GM19372 (cell line): Measurements from ENCODE around the gene KARS1.
A peak's percentile ranks its signal among the peaks of the same experiment; 100 is the strongest.

Experiments used
- ATAC-seq: cut with Tn5 transposase; IDR thresholded peaks from one replicate; pipeline ENCODE4 v1.9.1; 2021; ENCODE audit warnings: mild to moderate bottlenecking, low read depth, moderate library complexity; ENCODE audit not compliant: unreplicated experiment

Gene KARS1

GRCh38 chr16:75647492-75648264 lies at the start of gene KARS1, which contains the start of gene TERF2IP:
KARS1 (minus strand) TSS chr16:75647665; CDS start chr16:75647639, 26 bp downstream.
TERF2IP (plus strand) TSS chr16:75647773; CDS start chr16:75647883, 110 bp downstream.
- ATAC-seq = peak; percentile 83

- ATAC-seq = no peak
Measured at GRCh38 chr16:75695708-75696107, 48.2 kb upstream of the KARS1 start.

- ATAC-seq = no peak
Measured at GRCh38 chr16:75687361-75687760, 39.9 kb upstream of the KARS1 start.

- no peak for ATAC-seq
Measured at GRCh38 chr16:75682308-75682707, 34.8 kb upstream of the KARS1 start.

- no peak for ATAC-seq
Measured at GRCh38 chr16:75679366-75679765, 31.9 kb upstream of the KARS1 start.

- no peak for ATAC-seq
Measured at GRCh38 chr16:75676909-75677308, 29.4 kb upstream of the KARS1 start, which contains the start of gene CPHXL2. CPHXL2 (minus strand) TSS chr16:75677009; CDS start chr16:75676999, 10 bp downstream.

- no peak for ATAC-seq
Measured at GRCh38 chr16:75667503-75667902, 20.0 kb upstream of the KARS1 start.

GRCh38 chr16:75660726-75661302 lies 13.3 kb upstream of the KARS1 start:
- ATAC-seq = no peak

- no peak for ATAC-seq
Measured at GRCh38 chr16:75660321-75660720, 12.9 kb upstream of the KARS1 start.

- ATAC-seq = no peak
Measured at GRCh38 chr16:75658175-75658574, 10.7 kb upstream of the KARS1 start.

- no peak for ATAC-seq
Measured at GRCh38 chr16:75653922-75654321, 6.5 kb upstream of the KARS1 start.

- peak; percentile 23 for ATAC-seq
Measured at GRCh38 chr16:75648265-75649076, 1.0 kb upstream of the KARS1 start.

GRCh38 chr16:75647112-75647491 lies 363 bp downstream of the KARS1 start:
- ATAC-seq = peak; percentile 19

- ATAC-seq = no peak
Measured at GRCh38 chr16:75644240-75645012, 3.0 kb downstream of the KARS1 start.

- no peak for ATAC-seq
Measured at GRCh38 chr16:75640598-75640997, 6.9 kb downstream of the KARS1 start.

GRCh38 chr16:75635036-75635435 lies 12.4 kb downstream of the KARS1 start:
- no peak for ATAC-seq

- ATAC-seq = no peak
Measured at GRCh38 chr16:75632857-75633256, 14.6 kb downstream of the KARS1 start.

GRCh38 chr16:75630052-75630451 lies 17.4 kb downstream of the KARS1 start:
- ATAC-seq = no peak

- ATAC-seq = no peak
Measured at GRCh38 chr16:75629132-75629531, 18.3 kb downstream of the KARS1 start.

- ATAC-seq = no peak
Measured at GRCh38 chr16:75628351-75628750, 19.1 kb downstream of the KARS1 start.
